A549 (cell line): ENCODE data around the gene PTPRD. TPM values are rescaled to one million over a fixed set of nuclear protein-coding genes. Genes with fewer than 3 reads are reported as not detected.

Source experiments
- ATAC-seq, 2 experiments: fragments of 200-7000 bp in 1 of 2; fragments of >200 bp in 1 of 2; cut with Nextera tagmentation in 1 of 2; cut with Tn5 transposase in 1 of 2; 3 replicates each; pipeline versions ENCODE4 v1.8.0 to v1.9.1; 2018 to 2020; ENCODE audit warnings: mild to moderate bottlenecking in 1 of 2, moderate library complexity in 1 of 2
- CTCF ChIA-PET: fragments of 300-600 bp; sonication (Branson Sonifier 250); formaldehyde crosslinking; extraction: SDS; loops from one replicate; lab custom pipeline; 2021; ENCODE audit warnings: antibody characterized with exemption, inconsistent platforms; lab: Yijun Ruan, JAX
- POLR2A ChIA-PET: fragments of 350-600 bp; formaldehyde crosslinking; extraction: SDS; loops from one replicate; lab custom pipeline; 2021; ENCODE audit warnings: antibody characterized with exemption, inconsistent platforms; lab: Yijun Ruan, JAX
- DNase-seq, 2 experiments: peaks; one replicate each; pipeline versions ENCODE4 v3.0.0 to v3.0.0-alpha.2; 2011 to 2016; ENCODE audit warnings: low read depth in 1 of 2, low spot score in 1 of 2
- FAIRE-seq: peaks from 2 replicates; lab custom pipeline; 2011; peaks lifted over from hg19 to GRCh38; lab: Jason Lieb, UNC
- H3K27ac ChIP-seq, 2 experiments: fragments of >200 bp; sonication (Bioruptor Twin); formaldehyde crosslinking; 3 replicates each; pipeline ENCODE4 v1.5.1; 2016 to 2017
- H3K4me1 ChIP-seq: fragments of >200 bp; sonication (Bioruptor Twin); formaldehyde crosslinking; 3 replicates; pipeline ENCODE4 v1.6.1; 2016
- H3K4me2 ChIP-seq: fragments of >200 bp; sonication (Bioruptor Twin); formaldehyde crosslinking; 3 replicates; pipeline ENCODE4 v1.6.1; 2016
- H3K4me3 ChIP-seq: fragments of >200 bp; sonication (Bioruptor Twin); formaldehyde crosslinking; 3 replicates; pipeline ENCODE4 v1.5.1; 2016
- H3K9me3 ChIP-seq: fragments of >200 bp; sonication (Bioruptor Twin); formaldehyde crosslinking; 3 replicates; pipeline ENCODE4 v1.6.1; 2016
- CBX2 ChIP-seq: fragments of 200-600 bp; sonication (generic); IDR thresholded peaks from 2 replicates; pipeline ENCODE4 v1.6.1; 2016; ENCODE audit warnings: low read depth, mild to moderate bottlenecking, borderline replicate concordance
- CHD2 ChIP-seq: fragments of 150-350 bp; IDR thresholded peaks from 2 replicates; pipeline ENCODE4 v1.6.1; 2014; ENCODE audit warnings: low read length; ENCODE audit not compliant: partially characterized antibody
- EHF ChIP-seq: fragments of 250-450 bp; sonication (Bioruptor Pico); IDR thresholded peaks from 2 replicates; pipeline ENCODE4 v1.5.0; 2020; ENCODE audit warnings: mild to moderate bottlenecking
- EHMT2 ChIP-seq: fragments of 200-600 bp; sonication (generic); IDR thresholded peaks from 2 replicates; pipeline ENCODE4 v1.6.1; 2016; ENCODE audit warnings: antibody characterized with exemption, low read depth, mild to moderate bottlenecking, moderate library complexity
- ESRRA ChIP-seq: fragments of 150-350 bp; IDR thresholded peaks from 2 replicates; pipeline ENCODE4 v1.6.1; 2014; ENCODE audit warnings: mild to moderate bottlenecking, low read length, borderline replicate concordance
- FOSB ChIP-seq: fragments of 250-450 bp; sonication (Bioruptor Pico); IDR thresholded peaks from 2 replicates; pipeline ENCODE4 v1.5.0; 2020; ENCODE audit warnings: mild to moderate bottlenecking, moderate library complexity
- FOSL2 ChIP-seq, 2 experiments: fragments of 450-650 bp in 1 of 2; fragments of >200 bp in 1 of 2; sonication (Bioruptor Twin) in 1 of 2; formaldehyde crosslinking; IDR thresholded peaks; 2 replicates each; pipeline versions ENCODE4 v1.5.0 to v1.6.1; 2016 to 2020; ENCODE audit warnings: mild to moderate bottlenecking in 1 of 2, moderate library complexity in 1 of 2
- FOXS1 ChIP-seq: fragments of 250-450 bp; sonication (Bioruptor Pico); IDR thresholded peaks from 2 replicates; pipeline ENCODE4 v1.5.0; 2020; ENCODE audit warnings: mild to moderate bottlenecking, moderate library complexity
- HDAC2 ChIP-seq: fragments of 200-600 bp; sonication (generic); IDR thresholded peaks from 2 replicates; pipeline ENCODE4 v1.6.1; 2016
- HEYL ChIP-seq: fragments of 250-450 bp; sonication (Bioruptor Pico); IDR thresholded peaks from 2 replicates; pipeline ENCODE4 v1.8.0; 2021; ENCODE audit warnings: mild to moderate bottlenecking, moderate library complexity
- JUN ChIP-seq, 2 experiments: fragments of >200 bp; sonication (Bioruptor Twin); formaldehyde crosslinking; IDR thresholded peaks; 2 replicates in 1 of 2; 3 replicates in 1 of 2; pipeline ENCODE4 v1.6.1; 2016 to 2017
- KDM1A ChIP-seq: fragments of 200-600 bp; sonication (generic); IDR thresholded peaks from 2 replicates; pipeline ENCODE4 v1.6.1; 2016; ENCODE audit warnings: low read depth, mild to moderate bottlenecking
- KDM5A ChIP-seq: fragments of 200-600 bp; sonication (generic); IDR thresholded peaks from 2 replicates; pipeline ENCODE4 v1.6.1; 2016; ENCODE audit warnings: antibody characterized with exemption, mild to moderate bottlenecking
- MAZ ChIP-seq: fragments of 150-350 bp; IDR thresholded peaks from 2 replicates; pipeline ENCODE4 v1.6.1; 2014; ENCODE audit warnings: antibody characterized with exemption, low read depth, low read length, borderline replicate concordance
- MYC ChIP-seq: IDR thresholded peaks from 2 replicates; pipeline ENCODE4 v1.6.1; 2012; ENCODE audit warnings: mild to moderate bottlenecking, inconsistent platforms, low read length, improper control_type of control experiment, borderline replicate concordance
- NFE2L2 ChIP-seq: fragments of 150-350 bp; conservative IDR thresholded peaks from 2 replicates; pipeline ENCODE4 v1.6.1; 2014; ENCODE audit warnings: low read length
- NPAS2 ChIP-seq: fragments of 250-450 bp; sonication (Bioruptor Pico); IDR thresholded peaks from 2 replicates; pipeline ENCODE4 v1.8.0; 2022; ENCODE audit warnings: mild to moderate bottlenecking, moderate library complexity, borderline replicate concordance
- PHF8 ChIP-seq: fragments of 200-600 bp; sonication (generic); IDR thresholded peaks from 2 replicates; pipeline ENCODE4 v1.6.1; 2016; ENCODE audit warnings: low read depth, mild to moderate bottlenecking, antibody characterized with exemption, moderate library complexity, borderline replicate concordance
- POLR2A ChIP-seq: IDR thresholded peaks from 2 replicates; pipeline ENCODE4 v1.6.1; 2012; ENCODE audit warnings: mild to moderate bottlenecking, low read length
- RFX5 ChIP-seq: fragments of 450-650 bp; IDR thresholded peaks from 2 replicates; pipeline ENCODE4 v1.7.1; 2014; ENCODE audit warnings: antibody characterized with exemption, mild to moderate bottlenecking, moderate library complexity
- SMC3 ChIP-seq: fragments of >200 bp; sonication (Bioruptor Twin); formaldehyde crosslinking; IDR thresholded peaks from 3 replicates; pipeline ENCODE4 v1.6.1; 2018; ENCODE audit warnings: inconsistent platforms
- SREBF2 ChIP-seq: fragments of 450-650 bp; IDR thresholded peaks from 2 replicates; pipeline ENCODE4 v1.6.1; 2014; ENCODE audit warnings: mild to moderate bottlenecking, moderate library complexity
- TFCP2L1 ChIP-seq: fragments of 250-450 bp; sonication (Bioruptor Pico); IDR thresholded peaks from 2 replicates; pipeline ENCODE4 v1.5.0; 2021; ENCODE audit warnings: mild to moderate bottlenecking
- TP53 ChIP-seq: fragments of 250-450 bp; sonication (Bioruptor Pico); IDR thresholded peaks from 2 replicates; pipeline ENCODE4 v1.5.0; 2021; ENCODE audit warnings: mild to moderate bottlenecking, moderate library complexity
- ZFP36 ChIP-seq: fragments of 450-650 bp; IDR thresholded peaks from 2 replicates; pipeline ENCODE4 v1.6.1; 2014; ENCODE audit warnings: borderline replicate concordance; ENCODE audit not compliant: partially characterized antibody
- ZNF302 ChIP-seq: fragments of 250-450 bp; sonication (Bioruptor Pico); IDR thresholded peaks from 2 replicates; pipeline ENCODE4 v1.9.0; 2021; ENCODE audit warnings: inconsistent platforms, mild to moderate bottlenecking, moderate library complexity
- WGBS: methylation state at CpG from one replicate; pipeline ENCODE4 v1.1.6; 2017; ENCODE audit errors: missing lambda C conversion rate; 5-methylcytosine and 5-hydroxymethylcytosine counted together
- polyA plus RNA-seq, 4 experiments: library from polyadenylated mRNA; depleted of rRNA in 3 of 4; stranded (reverse); fragments of >200 nt; fragmentation: RNase III in 1 of 4; extraction: RNeasy Plus Mini Kit Qiagen cat#74134 plus additional on column Dnase treatment in 1 of 4; gene quantifications; 2 replicates in 3 of 4; 3 replicates in 1 of 4; pipeline ENCODE4 v1.2.3, GENCODE V29; 2011 to 2017
- TF ChIP-seq, protein P1 (sequence below): IDR thresholded peaks from 2 replicates; pipeline ENCODE4 v1.6.1; 2012; ENCODE audit warnings: low read depth, borderline replicate concordance
- TF ChIP-seq, protein P2 (sequence below): fragments of 250-450 bp; sonication (Bioruptor Pico); IDR thresholded peaks from 2 replicates; pipeline ENCODE4 v1.5.0; 2020; ENCODE audit warnings: low read depth, mild to moderate bottlenecking, moderate library complexity
- TF ChIP-seq, protein P3 (sequence below): fragments of 450-650 bp; IDR thresholded peaks from 2 replicates; pipeline ENCODE4 v1.6.1; 2014; ENCODE audit warnings: antibody characterized with exemption
- TF ChIP-seq, protein P4 (sequence below): fragments of >200 bp; sonication (Bioruptor Twin); formaldehyde crosslinking; IDR thresholded peaks from 3 replicates; pipeline ENCODE4 v1.5.1; 2016

Gene PTPRD
- polyA plus RNA-seq, 2 of the 4 experiments (the other 2 are of a cell fraction): 0.39 to 1.3 TPM

DNA sequence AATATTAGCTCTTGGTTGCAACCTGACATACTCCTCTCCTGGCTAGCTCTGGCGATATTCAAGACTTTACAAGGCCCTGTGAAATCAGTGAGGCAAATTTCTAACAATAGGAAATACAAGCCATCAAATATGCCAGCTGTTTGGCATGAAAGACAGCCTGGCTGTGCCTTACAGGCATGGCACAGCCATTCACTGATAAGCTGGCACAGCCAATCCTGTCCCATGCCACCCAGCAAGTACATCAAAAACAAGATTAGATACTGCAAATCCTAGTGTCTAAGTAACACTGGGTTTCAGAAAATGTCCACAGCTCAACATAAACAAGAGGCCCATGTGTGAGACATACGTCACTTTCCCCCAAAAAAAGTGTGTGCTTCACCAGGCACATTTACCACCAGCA lies 1767.4 kb downstream of the PTPRD start:
- TF ChIP-seq NFE2L2 (no peak), SREBF2 (no peak), HDAC2 (no peak), JUN (IDR thresholded peaks at IDR 0.05) (no peak), PHF8 (no peak), CHD2 (no peak)
- TF ChIP-seq, protein P1, sequence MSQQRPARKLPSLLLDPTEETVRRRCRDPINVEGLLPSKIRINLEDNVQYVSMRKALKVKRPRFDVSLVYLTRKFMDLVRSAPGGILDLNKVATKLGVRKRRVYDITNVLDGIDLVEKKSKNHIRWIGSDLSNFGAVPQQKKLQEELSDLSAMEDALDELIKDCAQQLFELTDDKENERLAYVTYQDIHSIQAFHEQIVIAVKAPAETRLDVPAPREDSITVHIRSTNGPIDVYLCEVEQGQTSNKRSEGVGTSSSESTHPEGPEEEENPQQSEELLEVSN: no peak
- TF ChIP-seq, protein P2, sequence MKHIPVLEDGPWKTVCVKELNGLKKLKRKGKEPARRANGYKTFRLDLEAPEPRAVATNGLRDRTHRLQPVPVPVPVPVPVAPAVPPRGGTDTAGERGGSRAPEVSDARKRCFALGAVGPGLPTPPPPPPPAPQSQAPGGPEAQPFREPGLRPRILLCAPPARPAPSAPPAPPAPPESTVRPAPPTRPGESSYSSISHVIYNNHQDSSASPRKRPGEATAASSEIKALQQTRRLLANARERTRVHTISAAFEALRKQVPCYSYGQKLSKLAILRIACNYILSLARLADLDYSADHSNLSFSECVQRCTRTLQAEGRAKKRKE (CRISPR knock-in tag): no peak
- ChIA-PET POLR2A (no interaction called here), CTCF (no interaction called here)
- DNase-seq (no peak), FAIRE-seq (no peak), ATAC-seq (no peak)
- H3K4me1 ChIP-seq: no peaks in the 10 kb centered on the region
- 5% methylated on average over 2 of the region's 2 CpGs for WGBS
- no peak overlapping the region for H3K4me2 ChIP-seq
- H3K27ac ChIP-seq: no peak overlapping the region
- no peaks in the 10 kb centered on the region for H3K9me3 ChIP-seq
- no peak overlapping the region for H3K4me3 ChIP-seq

DNA sequence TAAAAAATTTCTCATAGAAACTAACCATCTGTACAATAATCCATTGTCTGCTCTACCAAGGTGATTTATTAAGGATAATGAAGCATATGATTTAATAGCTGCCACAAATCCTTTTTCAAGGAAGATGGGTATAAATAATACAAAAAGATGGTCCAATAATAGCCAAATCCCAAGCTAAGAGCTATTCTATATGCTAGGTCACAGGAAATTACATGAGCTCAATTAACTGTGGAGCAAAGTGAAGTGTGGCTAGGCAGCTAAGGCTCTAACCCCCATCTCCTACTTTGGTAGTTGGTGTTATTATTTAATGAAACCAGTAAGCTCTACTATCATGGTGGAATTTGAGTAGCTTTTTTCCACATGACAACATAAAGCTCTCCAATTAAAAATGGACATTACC lies 1768.3 kb downstream of the PTPRD start:
- Histone ChIP-seq H3K4me1 (no peaks in the 10 kb centered on the region), H3K4me3 (no peak overlapping the region), H3K9me3 (no peaks in the 10 kb centered on the region), H3K4me2 (no peak overlapping the region), H3K27ac (no peak overlapping the region)
- ChIA-PET CTCF (no interaction called here), POLR2A (no interaction called here)
- TF ChIP-seq SREBF2 (no peak), SMC3 (no peak), HEYL (CRISPR knock-in tag) (no peak), FOSB (CRISPR knock-in tag) (no peak), FOSL2 (IDR thresholded peaks at IDR 0.05) (no peak), FOSL2 (CRISPR knock-in tag; IDR thresholded peaks at IDR 0.05) (no peak), EHF (CRISPR knock-in tag) (no peak), KDM1A (no peak), TFCP2L1 (no peak), ZFP36 (no peak), POLR2A (no peak), ESRRA (no peak)
- FAIRE-seq (no peak), DNase-seq (no peak), ATAC-seq (no peak)

DNA sequence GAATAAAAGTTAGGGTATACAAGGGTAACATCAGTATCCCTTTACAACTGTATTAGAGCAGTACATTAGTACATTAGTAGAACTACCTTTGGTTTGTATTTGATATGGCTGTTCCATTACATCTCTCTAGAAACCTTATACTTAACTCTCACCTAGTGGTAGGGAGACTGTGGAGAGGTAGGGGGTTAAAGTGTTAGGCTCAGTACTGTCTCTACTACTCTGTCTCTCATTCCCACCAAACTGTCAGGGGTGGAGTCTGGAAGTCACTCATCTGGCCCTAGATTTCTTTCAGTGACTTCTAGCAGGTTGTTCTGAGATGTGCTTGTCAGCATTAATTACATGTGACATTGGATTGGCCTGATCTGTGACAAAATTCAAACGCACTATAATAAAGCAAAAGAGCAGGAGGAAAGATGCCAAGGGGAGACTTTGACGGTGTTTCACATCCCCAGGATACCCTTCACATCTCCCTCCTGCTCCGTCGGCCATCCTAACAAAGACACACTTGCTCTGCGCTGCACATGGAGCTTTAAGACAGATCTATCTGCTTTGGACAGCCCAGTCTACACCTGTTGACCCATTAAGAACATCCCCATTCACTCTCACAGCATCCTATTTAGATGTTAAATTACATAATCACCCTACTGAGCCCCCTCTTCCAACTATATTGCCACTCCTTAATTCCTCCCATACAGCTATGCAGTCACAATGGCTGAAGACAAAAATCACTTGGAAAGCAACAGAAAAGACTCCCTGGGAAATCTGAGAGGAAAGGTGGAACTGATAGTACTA lies 1770.2 kb downstream of the PTPRD start:
- 35% methylated on average over 5 of the region's 5 CpGs for WGBS
- no peaks in the 10 kb centered on the region for H3K9me3 ChIP-seq
- H3K27ac ChIP-seq: no peak overlapping the region
- ChIA-PET POLR2A (no interaction called here), CTCF (interaction anchor here (0.6 kb wide), 1 partner anchor 169 kb away, joined by 3 read pairs; no protein-coding TSS in a partner anchor)
- ATAC-seq (no peak), DNase-seq (no peak), FAIRE-seq (no peak)
- H3K4me3 ChIP-seq: no peak overlapping the region
- H3K4me1 ChIP-seq: no peaks in the 10 kb centered on the region
- H3K4me2 ChIP-seq: no peak overlapping the region
- TF ChIP-seq, protein P3, sequence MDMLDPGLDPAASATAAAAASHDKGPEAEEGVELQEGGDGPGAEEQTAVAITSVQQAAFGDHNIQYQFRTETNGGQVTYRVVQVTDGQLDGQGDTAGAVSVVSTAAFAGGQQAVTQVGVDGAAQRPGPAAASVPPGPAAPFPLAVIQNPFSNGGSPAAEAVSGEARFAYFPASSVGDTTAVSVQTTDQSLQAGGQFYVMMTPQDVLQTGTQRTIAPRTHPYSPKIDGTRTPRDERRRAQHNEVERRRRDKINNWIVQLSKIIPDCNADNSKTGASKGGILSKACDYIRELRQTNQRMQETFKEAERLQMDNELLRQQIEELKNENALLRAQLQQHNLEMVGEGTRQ: no peak
- TF ChIP-seq ZNF302 (CRISPR knock-in tag) (no peak), RFX5 (no peak), TP53 (no peak), HEYL (CRISPR knock-in tag) (no peak), FOXS1 (no peak), EHMT2 (no peak), MAZ (no peak), KDM5A (no peak), NPAS2 (CRISPR knock-in tag) (no peak), MYC (no peak), ZFP36 (no peak), CBX2 (no peak)
- TF ChIP-seq, protein P2 (CRISPR knock-in tag): no peak
- TF ChIP-seq, protein P4, sequence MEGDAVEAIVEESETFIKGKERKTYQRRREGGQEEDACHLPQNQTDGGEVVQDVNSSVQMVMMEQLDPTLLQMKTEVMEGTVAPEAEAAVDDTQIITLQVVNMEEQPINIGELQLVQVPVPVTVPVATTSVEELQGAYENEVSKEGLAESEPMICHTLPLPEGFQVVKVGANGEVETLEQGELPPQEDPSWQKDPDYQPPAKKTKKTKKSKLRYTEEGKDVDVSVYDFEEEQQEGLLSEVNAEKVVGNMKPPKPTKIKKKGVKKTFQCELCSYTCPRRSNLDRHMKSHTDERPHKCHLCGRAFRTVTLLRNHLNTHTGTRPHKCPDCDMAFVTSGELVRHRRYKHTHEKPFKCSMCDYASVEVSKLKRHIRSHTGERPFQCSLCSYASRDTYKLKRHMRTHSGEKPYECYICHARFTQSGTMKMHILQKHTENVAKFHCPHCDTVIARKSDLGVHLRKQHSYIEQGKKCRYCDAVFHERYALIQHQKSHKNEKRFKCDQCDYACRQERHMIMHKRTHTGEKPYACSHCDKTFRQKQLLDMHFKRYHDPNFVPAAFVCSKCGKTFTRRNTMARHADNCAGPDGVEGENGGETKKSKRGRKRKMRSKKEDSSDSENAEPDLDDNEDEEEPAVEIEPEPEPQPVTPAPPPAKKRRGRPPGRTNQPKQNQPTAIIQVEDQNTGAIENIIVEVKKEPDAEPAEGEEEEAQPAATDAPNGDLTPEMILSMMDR: no peak
- TF ChIP-seq, protein P1: no peak
